H1 (cell line): Measurements from ENCODE around the gene HOXD12. TPM values are rescaled to one million over a fixed set of nuclear protein-coding genes. Genes with fewer than 3 reads are reported as not detected.

ENCODE experiments used
- CTCF ChIA-PET: fragments of 300-600 bp; sonication (Branson Sonifier 250); formaldehyde crosslinking; loops from one replicate; lab custom pipeline; 2021; ENCODE audit not compliant: partially characterized antibody; lab: Charles Lee
- POLR2A ChIA-PET: fragments of 300-600 bp; sonication (Branson Sonifier 250); formaldehyde crosslinking; loops from one replicate; lab custom pipeline; 2021; ENCODE audit warnings: inconsistent platforms; ENCODE audit not compliant: partially characterized antibody; lab: Charles Lee
- DNase-seq, 2 experiments: peaks; one replicate each; pipeline versions ENCODE4 v3.0.0 to v3.0.0-alpha.2; 2010 to 2022; ENCODE audit warnings: low spot score in 2 of 2, low read depth in 1 of 2, mixed read lengths in 1 of 2
- FAIRE-seq: peaks from 2 replicates; lab custom pipeline; 2011; peaks lifted over from hg19 to GRCh38; lab: Jason Lieb, UNC
- H2AFZ ChIP-seq: 2 replicates; pipeline ENCODE4 v1.8.1; 2012; ENCODE audit warnings: low read length, inconsistent platforms
- H2AK5ac ChIP-seq: 2 replicates; pipeline ENCODE4 v1.6.1; 2013; ENCODE audit warnings: low read depth, low read length
- H2BK120ac ChIP-seq: replicated peaks from 2 replicates; pipeline ENCODE3; 2013; ENCODE audit warnings: low read depth, low read length, inconsistent platforms
- H2BK12ac ChIP-seq: 2 replicates; pipeline ENCODE4 v1.6.1; 2013; ENCODE audit warnings: low read depth, low read length
- H2BK15ac ChIP-seq: 2 replicates; pipeline ENCODE4 v1.6.1; 2013; ENCODE audit warnings: low read length
- H2BK20ac ChIP-seq: 2 replicates; pipeline ENCODE4 v1.6.1; 2013; ENCODE audit warnings: low read length
- H2BK5ac ChIP-seq: 2 replicates; pipeline ENCODE4 v1.6.1; 2013; ENCODE audit warnings: low read depth, low read length
- H3K14ac ChIP-seq: 2 replicates; pipeline ENCODE4 v1.6.1; 2013; ENCODE audit warnings: inconsistent platforms; ENCODE audit not compliant: insufficient read length
- H3K18ac ChIP-seq: 2 replicates; pipeline ENCODE4 v1.6.1; 2013; ENCODE audit warnings: low read length; ENCODE audit errors: extremely low read depth
- H3K23ac ChIP-seq: 2 replicates; pipeline ENCODE4 v1.6.1; 2013; ENCODE audit warnings: inconsistent platforms; ENCODE audit not compliant: insufficient read length
- H3K23me2 ChIP-seq: 2 replicates; pipeline ENCODE4 v1.6.1; 2013; ENCODE audit warnings: low read depth, low read length
- H3K27ac ChIP-seq: 2 replicates; pipeline ENCODE4 v1.6.1; 2011; ENCODE audit warnings: low read depth, low read length, inconsistent platforms
- H3K27me3 ChIP-seq, 4 experiments: replicated peaks in 1 of 4; 1 replicate in 1 of 4; 2 replicates in 3 of 4; pipeline versions ENCODE4 v1.6.1 to v1.8.1; 2011 to 2013; ENCODE audit warnings: low read length in 3 of 4, mild to moderate bottlenecking in 3 of 4, inconsistent platforms in 2 of 4, mixed read lengths in 2 of 4, moderate library complexity in 1 of 4; ENCODE audit not compliant: control insufficient read depth in 3 of 4, insufficient read depth in 3 of 4; ENCODE audit errors: extremely low read depth in 1 of 4
- H3K36me3 ChIP-seq, 4 experiments: 2 replicates each; pipeline versions ENCODE4 v1.6.1 to v1.8.1; 2011 to 2013; ENCODE audit warnings: mild to moderate bottlenecking in 4 of 4, low read length in 3 of 4, moderate library complexity in 2 of 4, control low read depth in 1 of 4, inconsistent platforms in 1 of 4; ENCODE audit not compliant: insufficient read depth in 4 of 4, control insufficient read depth in 2 of 4
- H3K4ac ChIP-seq: replicated peaks from 2 replicates; pipeline ENCODE3; 2013; ENCODE audit warnings: low read length, low read depth, mixed read lengths, inconsistent platforms; ENCODE audit not compliant: insufficient read length
- H3K4me1 ChIP-seq, 4 experiments: replicated peaks in 1 of 4; 1 replicate in 1 of 4; 2 replicates in 3 of 4; pipeline versions ENCODE4 v1.6.1 to v1.8.1; 2011 to 2013; ENCODE audit warnings: low read length in 3 of 4, inconsistent platforms in 2 of 4, mixed read lengths in 1 of 4; ENCODE audit not compliant: insufficient read depth in 4 of 4, control insufficient read depth in 3 of 4
- H3K4me2 ChIP-seq, 2 experiments: 2 replicates each; pipeline versions ENCODE4 v1.6.1 to v1.8.1; 2011 to 2013; ENCODE audit warnings: low read depth in 2 of 2, low read length in 2 of 2, control low read depth in 1 of 2, inconsistent platforms in 1 of 2, mild to moderate bottlenecking in 1 of 2; ENCODE audit not compliant: insufficient read depth in 1 of 2
- H3K4me3 ChIP-seq, 4 experiments: fragments of 200-600, 300-600 bp in 1 of 4; sonication (generic), shearing (Covaris generic), sonication (Bioruptor Twin) in 1 of 4; 2 replicates each; pipeline versions ENCODE4 v1.5.1 to v1.8.1; 2011 to 2016; ENCODE audit warnings: low read length in 4 of 4, low read depth in 3 of 4, control low read depth in 2 of 4, inconsistent platforms in 2 of 4, mild to moderate bottlenecking in 2 of 4, mixed read lengths in 1 of 4, moderate library complexity in 1 of 4; ENCODE audit not compliant: insufficient read depth in 2 of 4; ENCODE audit errors: extremely low read depth in 1 of 4
- H3K56ac ChIP-seq: replicated peaks from 2 replicates; pipeline ENCODE3; 2013; ENCODE audit warnings: low read depth, mild to moderate bottlenecking, mixed read lengths, low read length, inconsistent platforms; ENCODE audit not compliant: insufficient read length
- H3K79me1 ChIP-seq: 2 replicates; pipeline ENCODE4 v1.6.1; 2013; ENCODE audit warnings: low read depth, low read length, control low read depth
- H3K79me2 ChIP-seq, 2 experiments: 2 replicates each; pipeline versions ENCODE4 v1.6.1 to v1.8.1; 2012 to 2013; ENCODE audit warnings: low read length in 2 of 2, mild to moderate bottlenecking in 2 of 2, inconsistent platforms in 1 of 2; ENCODE audit not compliant: insufficient read depth in 2 of 2, control insufficient read depth in 1 of 2
- H3K9ac ChIP-seq, 4 experiments: replicated peaks in 1 of 4; 1 replicate in 1 of 4; 2 replicates in 3 of 4; pipeline versions ENCODE4 v1.6.1 to v1.8.1; 2011 to 2013; ENCODE audit warnings: low read depth in 3 of 4, low read length in 3 of 4, control low read depth in 2 of 4, mild to moderate bottlenecking in 2 of 4, moderate library complexity in 2 of 4, inconsistent platforms in 1 of 4; ENCODE audit errors: extremely low read depth in 1 of 4
- H3K9me3 ChIP-seq, 2 experiments: 2 replicates each; pipeline versions ENCODE4 v1.6.1 to v1.8.1; 2012 to 2013; ENCODE audit warnings: mild to moderate bottlenecking in 2 of 2, moderate library complexity in 2 of 2, control low read depth in 1 of 2, inconsistent platforms in 1 of 2, low read depth in 1 of 2, low read length in 1 of 2, mixed read lengths in 1 of 2; ENCODE audit not compliant: insufficient read depth in 2 of 2
- H4K20me1 ChIP-seq, 2 experiments: replicated peaks in 1 of 2; 2 replicates each; pipeline versions ENCODE3 to v1.8.1; 2011 to 2013; ENCODE audit warnings: inconsistent platforms in 2 of 2, low read length in 2 of 2, mild to moderate bottlenecking in 1 of 2; ENCODE audit not compliant: insufficient read depth in 2 of 2, control insufficient read depth in 1 of 2
- H4K5ac ChIP-seq: 2 replicates; pipeline ENCODE4 v1.6.1; 2013; ENCODE audit warnings: low read length, low read depth, mixed read lengths, inconsistent platforms; ENCODE audit not compliant: insufficient read length
- H4K8ac ChIP-seq: 2 replicates; pipeline ENCODE4 v1.8.0; 2013; ENCODE audit warnings: mild to moderate bottlenecking, moderate library complexity, low read length, inconsistent platforms; ENCODE audit not compliant: insufficient read depth; ENCODE audit errors: extremely low read depth
- H4K91ac ChIP-seq: replicated peaks from 2 replicates; pipeline ENCODE3; 2013; ENCODE audit warnings: low read length, mixed read lengths, inconsistent platforms; ENCODE audit not compliant: insufficient read length
- BCL11A ChIP-seq, 2 experiments: IDR thresholded peaks; one replicate each; pipeline ENCODE4 v1.6.1; 2011; ENCODE audit warnings: low read depth in 2 of 2, low read length in 2 of 2, mild to moderate bottlenecking in 2 of 2
- CHD1 ChIP-seq: IDR thresholded peaks from 2 replicates; pipeline ENCODE4 v1.6.1; 2012; ENCODE audit warnings: low read depth, low read length, improper control_type of control experiment
- EZH2 ChIP-seq: fragments of 200-600 bp; sonication (generic); IDR thresholded peaks from 2 replicates; pipeline ENCODE4 v1.7.1; 2012; ENCODE audit warnings: low read depth, mild to moderate bottlenecking, moderate library complexity, low read length, inconsistent platforms; ENCODE audit not compliant: severe bottlenecking
- NANOG ChIP-seq: IDR thresholded peaks from 2 replicates; pipeline ENCODE4 v1.6.1; 2011; ENCODE audit warnings: low read length, low read depth, mild to moderate bottlenecking, inconsistent platforms; ENCODE audit not compliant: insufficient read depth, poor library complexity, severe bottlenecking
- SUZ12 ChIP-seq: fragments of 200-600 bp; sonication (generic); IDR thresholded peaks from 2 replicates; pipeline ENCODE4 v1.6.1; 2012; ENCODE audit warnings: mild to moderate bottlenecking, inconsistent platforms, low read length, moderate library complexity, mixed read lengths
- WGBS, 2 experiments: shearing (Covaris generic) in 1 of 2; methylation state at CpG; one replicate each; pipeline versions ENCODE4 v1.1.6 to v1.1.7; 2013 to 2015; ENCODE audit warnings: low lambda C conversion rate in 2 of 2, mixed read lengths in 2 of 2, inconsistent platforms in 1 of 2, low coverage in 1 of 2, missing lambda C conversion rate in 1 of 2; ENCODE audit not compliant: insufficient replicate concordance in 2 of 2, insufficient coverage in 1 of 2, insufficient read length in 1 of 2; ENCODE audit errors: extremely low coverage in 1 of 2, missing lambda C conversion rate in 1 of 2; 5-methylcytosine and 5-hydroxymethylcytosine counted together
- polyA plus RNA-seq, 7 experiments: library from polyadenylated mRNA; depleted of rRNA in 3 of 7; stranded (reverse) in 5 of 7; unstranded in 2 of 7; fragments of >200 nt in 5 of 7; fragments of 200-250 nt in 2 of 7; gene quantifications; 1 replicate in 5 of 7; 2 replicates in 1 of 7; 4 replicates in 1 of 7; pipeline versions ENCODE4 v1.2.1 to v1.2.3, GENCODE V29; 2011 to 2013; ENCODE audit warnings: missing spikeins in 2 of 7, mixed read lengths in 2 of 7
- total RNA-seq: library from RNA; stranded (reverse); fragmentation: NEBNext Ultra II Directional; extraction: Animal tissue kit (Norgen Biotek cat#: 25700); gene quantifications from 2 replicates; pipeline ENCODE4 v1.2.1, GENCODE V29; 2021

The HOXD12 gene
- total and polyA plus RNA-seq, 2 of the 8 experiments (the other 6 are each of a cell fraction or from before 2014, with no cell fraction given): not detected

DNA sequence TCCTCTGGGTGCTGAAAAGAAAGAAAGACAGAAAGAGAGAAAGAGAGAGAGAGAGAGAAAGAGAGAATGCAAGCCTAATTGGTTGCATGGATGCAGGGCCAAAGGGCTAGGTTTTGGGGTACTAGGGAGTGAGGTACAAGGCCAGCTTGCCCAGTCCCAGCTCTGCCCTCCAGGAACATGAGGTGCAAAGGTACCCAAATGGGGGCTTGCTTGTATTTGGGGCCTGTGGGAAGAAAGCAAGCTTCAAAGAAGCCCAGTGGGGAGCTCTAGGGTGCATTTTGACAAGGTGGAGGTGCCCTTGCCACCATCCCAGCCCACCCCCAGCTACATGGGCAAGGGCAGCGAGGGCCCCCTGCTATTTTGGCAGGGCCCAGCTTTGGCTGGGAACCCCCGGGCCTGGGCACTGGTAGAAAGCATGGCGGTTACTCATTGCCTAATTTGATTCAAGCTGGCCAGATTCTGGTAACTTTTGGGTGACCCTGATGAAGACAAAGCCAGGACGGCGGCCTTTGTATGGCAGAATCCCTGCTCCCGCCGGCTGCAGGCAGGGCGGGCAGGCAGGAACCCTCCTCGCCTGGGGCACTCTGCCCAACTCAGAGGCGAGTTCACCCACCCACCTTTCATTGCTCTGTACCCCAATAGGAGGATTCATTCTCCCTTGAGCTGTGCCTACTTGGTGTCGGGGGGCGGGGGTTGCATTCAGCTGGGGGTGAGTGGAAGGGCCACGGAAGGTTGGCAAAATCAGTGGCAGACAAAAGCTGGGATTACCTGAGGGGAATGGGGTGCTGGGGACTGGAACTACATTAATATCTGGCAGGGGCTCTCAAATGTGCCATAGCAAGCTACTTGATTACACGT lies 51.2 kb downstream of the HOXD12 start:
- Histone ChIP-seq H2BK15ac (no peak overlapping the region), H3K27me3 (peaks cover 98 to 100% (median 100%) of the 10 kb centered on the region in 4 experiments), H4K91ac (no peak overlapping the region), H3K79me1 (no peaks in the 10 kb centered on the region), H3K23ac (no peak overlapping the region), H2BK20ac (no peak overlapping the region), H3K4ac (no peak overlapping the region), H2BK12ac (no peak overlapping the region), H4K20me1 (peaks cover 13 to 44% of the 10 kb centered on the region in 2 experiments), H3K9me3 (no peaks in the 10 kb centered on the region), H3K23me2 (peaks cover 2% of the 10 kb centered on the region; the same call in 1 of the 2 replicates), H2AFZ (no peak overlapping the region), H3K4me2 (peak overlapping the region in 1 of 2 experiments; percentile 48; a peak in 1 of 4 replicates), H3K56ac (no peak overlapping the region), H2BK5ac (no peak overlapping the region), H3K18ac (no peak overlapping the region), H3K27ac (no peak overlapping the region), H3K4me3 (no peak overlapping the region), H3K79me2 (no peaks in the 10 kb centered on the region), H3K4me1 (peaks cover 0 to 10% (median 2%) of the 10 kb centered on the region in 4 experiments; a peak in 4 of 7 replicates), H3K14ac (no peak overlapping the region), H4K5ac (no peak overlapping the region), H3K36me3 (peaks cover 0 to 11% (median 0%) of the 10 kb centered on the region in 4 experiments; a peak in 1 of 8 replicates), H4K8ac (no peak overlapping the region), H2AK5ac (no peak overlapping the region), H3K9ac (no peak overlapping the region), H2BK120ac (no peak overlapping the region)
- 20% methylated on average over 14 of the region's 14 CpGs; no CpG with 5 or more reads in 1 of the 2 experiments for WGBS, 2 experiments
- TF ChIP-seq EZH2 (peak; percentile 14), CHD1 (no peak), BCL11A (IDR thresholded peaks at IDR 0.05; ENCODE audit: low read depth in 2 of 2, low read length in 2 of 2) (no peak), SUZ12 (peak; percentile 68; the same call in 1 of the 2 replicates), NANOG (no peak)
- CTCF ChIA-PET: interaction anchor here (0.9 to 4.4 kb wide), 12 partner anchors 11 to 404 kb away, joined by 3 to 36 read pairs (median 7); no protein-coding TSS in a partner anchor
- POLR2A ChIA-PET: interaction anchor here (0.7 to 1.3 kb wide), 2 partner anchors 11 to 46 kb away, joined by 3 read pairs; no protein-coding TSS in a partner anchor
- FAIRE-seq (no peak), DNase-seq (no peak)
